Measurements from ENCODE around the gene ZKSCAN1. TPM values are rescaled to one million over a fixed set of nuclear protein-coding genes. Genes with fewer than 3 reads are reported as not detected.

ZKSCAN1 gene
- total RNA-seq, 1 experiment from 2014 or later, result 29.8 TPM

GRCh38 chr7:100027197-100027596 is 11.8 kb downstream of the ZKSCAN1 start:
- no peak overlapping the region for H3K4ac ChIP-seq (ENCODE audit: low read depth, low read length)
- no peak overlapping the region for H2BK15ac ChIP-seq (ENCODE audit: low read depth, low read length)

More at GRCh38 chr7:100027197-100027596, 11.8 kb downstream of the ZKSCAN1 start:
- H3K9ac ChIP-seq (ENCODE audit: extremely low read depth, insufficient read length, low read length), result no peak overlapping the region
- H3T11ph ChIP-seq (ENCODE audit: low read length), result no peak overlapping the region
- no peak overlapping the region for H3K56ac ChIP-seq (ENCODE audit: insufficient read length, low read depth, low read length)
- H3K79me2 ChIP-seq (ENCODE audit: insufficient read depth, low read length), result no peaks in the 10 kb centered on the region
- H3K27ac ChIP-seq (ENCODE audit: insufficient read length, low read depth, low read length), result no peak overlapping the region
- H3K4me2 ChIP-seq (ENCODE audit: insufficient read depth, insufficient read length, low read length), result no peak overlapping the region
- peaks cover 4% of the 10 kb centered on the region for H3K79me1 ChIP-seq (ENCODE audit: insufficient read depth, low read depth, low read length, poor library complexity, severe bottlenecking)
- no peak overlapping the region for H2BK120ac ChIP-seq (ENCODE audit: low read depth, low read length, poor library complexity, severe bottlenecking)
- H3K18ac ChIP-seq (ENCODE audit: insufficient read length, low read depth, low read length), result no peak overlapping the region
- no peak overlapping the region for H2AFZ ChIP-seq (ENCODE audit: low read length)
- H4K5ac ChIP-seq (ENCODE audit: insufficient read length, low read depth, low read length), result no peak overlapping the region
- H3K23me2 ChIP-seq (ENCODE audit: insufficient read length, low read depth, low read length, poor library complexity, severe bottlenecking), result no peaks in the 10 kb centered on the region
- Mint-ChIP-seq H3K27ac (no peak overlapping the region), H3K4me3 (no peak overlapping the region), H3K27me3 (ENCODE audit: low read depth) (no peaks in the 10 kb centered on the region), H3K36me3 (ENCODE audit: insufficient read depth in 1 of 3, low read depth in 3 of 3) (peaks cover 49 to 74% (median 61%) of the 10 kb centered on the region in 3 experiments), H3K4me1 (no peaks in the 10 kb centered on the region), H3K9me3 (no peaks in the 10 kb centered on the region)
- no peak overlapping the region for H2BK5ac ChIP-seq (ENCODE audit: insufficient read length, low read length)
- H3K4me1 ChIP-seq (ENCODE audit: insufficient read depth, low read length), result no peaks in the 10 kb centered on the region
- H2BK12ac ChIP-seq (ENCODE audit: insufficient read length, low read depth, low read length), result no peak overlapping the region
- H3K23ac ChIP-seq (ENCODE audit: insufficient read length, low read depth, low read length), result no peak overlapping the region
- no peak for DNase-seq
- TF ChIP-seq, protein P1, sequence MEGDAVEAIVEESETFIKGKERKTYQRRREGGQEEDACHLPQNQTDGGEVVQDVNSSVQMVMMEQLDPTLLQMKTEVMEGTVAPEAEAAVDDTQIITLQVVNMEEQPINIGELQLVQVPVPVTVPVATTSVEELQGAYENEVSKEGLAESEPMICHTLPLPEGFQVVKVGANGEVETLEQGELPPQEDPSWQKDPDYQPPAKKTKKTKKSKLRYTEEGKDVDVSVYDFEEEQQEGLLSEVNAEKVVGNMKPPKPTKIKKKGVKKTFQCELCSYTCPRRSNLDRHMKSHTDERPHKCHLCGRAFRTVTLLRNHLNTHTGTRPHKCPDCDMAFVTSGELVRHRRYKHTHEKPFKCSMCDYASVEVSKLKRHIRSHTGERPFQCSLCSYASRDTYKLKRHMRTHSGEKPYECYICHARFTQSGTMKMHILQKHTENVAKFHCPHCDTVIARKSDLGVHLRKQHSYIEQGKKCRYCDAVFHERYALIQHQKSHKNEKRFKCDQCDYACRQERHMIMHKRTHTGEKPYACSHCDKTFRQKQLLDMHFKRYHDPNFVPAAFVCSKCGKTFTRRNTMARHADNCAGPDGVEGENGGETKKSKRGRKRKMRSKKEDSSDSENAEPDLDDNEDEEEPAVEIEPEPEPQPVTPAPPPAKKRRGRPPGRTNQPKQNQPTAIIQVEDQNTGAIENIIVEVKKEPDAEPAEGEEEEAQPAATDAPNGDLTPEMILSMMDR (conservative IDR thresholded peaks at IDR 0.05), result no peak
- no peak overlapping the region for H2AK5ac ChIP-seq (ENCODE audit: insufficient read length, low read length)
- no peak overlapping the region for H2BK20ac ChIP-seq (ENCODE audit: low read depth, low read length, poor library complexity, severe bottlenecking)
- WGBS (ENCODE audit: extremely low coverage, insufficient read length, low lambda C conversion rate), result no CpG with 5 or more reads among the region's 11 CpGs
- no peak overlapping the region for H4K8ac ChIP-seq (replicated peaks; ENCODE audit: insufficient read length, low read depth, low read length)
- H4K91ac ChIP-seq (ENCODE audit: insufficient read length, low read depth, low read length), result no peak overlapping the region
- no peaks in the 10 kb centered on the region for H4K20me1 ChIP-seq (ENCODE audit: control insufficient read depth, insufficient read depth, insufficient read length)
- H3K14ac ChIP-seq (ENCODE audit: insufficient read depth, low read length), result no peak overlapping the region
- no peaks in the 10 kb centered on the region for H3K9me3 ChIP-seq (ENCODE audit: control insufficient read depth, low read depth, low read length)
- no peaks in the 10 kb centered on the region for H3K27me3 ChIP-seq (ENCODE audit: insufficient read depth, low read length)

All from H9 (cell line).